HepG2 (cell line): ENCODE data around the gene COMMD7. TPM values are rescaled to one million over a fixed set of nuclear protein-coding genes. Genes with fewer than 3 reads are reported as not detected.

Experiments used
- KAT2B ChIP-seq: fragments of 150-350 bp; IDR thresholded peaks from 2 replicates; pipeline ENCODE4 v1.6.1; 2014; ENCODE audit warnings: low read depth, low read length, borderline replicate concordance
- TCF7 ChIP-seq: sonication (generic); IDR thresholded peaks from 2 replicates; pipeline ENCODE4 v1.6.1; 2016; ENCODE audit warnings: antibody characterized with exemption, low read depth
- ZNF124 ChIP-seq: sonication (generic); formaldehyde crosslinking; IDR thresholded peaks from 2 replicates; pipeline ENCODE4 v1.4.0; 2020; ENCODE audit warnings: missing genetic modification reagents
- ZNF567 ChIP-seq: sonication (generic); formaldehyde crosslinking; IDR thresholded peaks from 2 replicates; pipeline ENCODE4 v1.8.1; 2023; ENCODE audit warnings: mild to moderate bottlenecking, missing genetic modification reagents, borderline replicate concordance
- polyA plus RNA-seq, 8 experiments: library from polyadenylated mRNA; depleted of rRNA in 3 of 8; stranded (reverse) in 7 of 8; unstranded in 1 of 8; fragments of >200 nt; fragmentation: Illumina TruSeq in 4 of 8; extraction: Trizol in 4 of 8; gene quantifications; 2 replicates each; pipeline versions ENCODE4 v1.2.1 to v1.2.3, GENCODE V29; 2011 to 2016; ENCODE audit warnings: low read depth in 4 of 8, missing spikeins in 1 of 8, mixed read lengths in 1 of 8; ENCODE audit not compliant: insufficient read depth in 1 of 8
- total RNA-seq, 5 experiments: library from RNA; depleted of rRNA; stranded (reverse); fragments of >200 nt; fragmentation: Illumina TruSeq; extraction: Trizol; gene quantifications; 2 replicates each; pipeline ENCODE4 v1.2.3, GENCODE V29; 2016; ENCODE audit warnings: low read depth in 1 of 5
- TF ChIP-seq, protein P1 (sequence below): sonication (generic); formaldehyde crosslinking; IDR thresholded peaks from 2 replicates; pipeline ENCODE4 v1.4.0; 2020; ENCODE audit warnings: missing genetic modification reagents
- TF ChIP-seq, protein P2 (sequence below): sonication (generic); formaldehyde crosslinking; IDR thresholded peaks from 2 replicates; pipeline ENCODE4 v1.4.0; 2020; ENCODE audit warnings: mild to moderate bottlenecking, missing genetic modification reagents
- TF ChIP-seq, protein P3 (sequence below): IDR thresholded peaks from 2 replicates; pipeline ENCODE4 v1.6.1; 2016; ENCODE audit warnings: missing compliant biosample characterization, missing genetic modification reagents, borderline replicate concordance
- TF ChIP-seq, protein P4 (sequence below): fragments of 450-650 bp; IDR thresholded peaks from 2 replicates; pipeline ENCODE4 v1.6.1; 2016
- TF ChIP-seq, protein P5 (sequence below): sonication (generic); formaldehyde crosslinking; IDR thresholded peaks from 2 replicates; pipeline ENCODE4 v1.4.0; 2020; ENCODE audit warnings: missing genetic modification reagents

The COMMD7 gene
- total and polyA plus RNA-seq, 2 of the 13 experiments (the other 11 are each of a cell fraction or from before 2014, with no cell fraction given), result 42.1 to 53.3 TPM

DNA sequence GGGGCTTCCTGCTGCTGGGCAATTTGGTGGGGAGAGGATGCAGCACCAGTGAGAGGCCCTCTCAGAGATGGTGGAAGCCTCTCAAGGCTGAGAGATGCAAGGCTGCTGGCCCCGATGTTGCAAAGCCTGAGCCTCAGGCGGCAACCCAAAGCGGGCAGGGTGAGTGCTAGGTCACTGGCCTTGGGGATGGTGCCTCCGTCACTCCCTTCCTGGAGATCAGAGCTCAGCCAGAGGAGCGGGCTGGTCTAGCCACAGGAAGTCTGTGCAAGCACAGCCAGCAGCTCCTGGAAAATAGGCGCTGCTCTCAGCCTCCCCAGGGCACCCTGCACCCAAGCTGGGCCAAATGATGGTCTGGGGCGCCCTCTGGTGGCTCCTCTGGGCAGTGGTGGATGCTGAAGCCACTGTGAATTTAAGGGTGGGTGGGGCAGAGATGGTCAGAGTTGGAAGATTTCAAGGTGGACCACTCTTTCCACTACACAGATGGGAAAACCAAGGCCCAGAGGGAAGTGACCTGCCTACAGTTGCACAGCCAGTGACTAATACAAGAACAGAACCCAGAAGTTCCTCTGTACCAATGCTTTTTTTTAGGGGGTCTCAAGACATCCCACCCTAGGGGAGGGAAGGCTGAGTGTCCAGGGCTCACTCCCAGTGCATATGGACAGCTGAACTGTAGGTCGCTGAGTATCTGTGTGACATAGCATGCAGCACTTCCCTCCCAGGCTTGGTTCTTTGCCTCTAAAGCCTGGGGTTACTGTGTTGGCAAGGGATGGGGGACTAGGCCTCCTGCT lies 90.3 kb downstream of the COMMD7 start (continued):
- TF ChIP-seq, protein P1, sequence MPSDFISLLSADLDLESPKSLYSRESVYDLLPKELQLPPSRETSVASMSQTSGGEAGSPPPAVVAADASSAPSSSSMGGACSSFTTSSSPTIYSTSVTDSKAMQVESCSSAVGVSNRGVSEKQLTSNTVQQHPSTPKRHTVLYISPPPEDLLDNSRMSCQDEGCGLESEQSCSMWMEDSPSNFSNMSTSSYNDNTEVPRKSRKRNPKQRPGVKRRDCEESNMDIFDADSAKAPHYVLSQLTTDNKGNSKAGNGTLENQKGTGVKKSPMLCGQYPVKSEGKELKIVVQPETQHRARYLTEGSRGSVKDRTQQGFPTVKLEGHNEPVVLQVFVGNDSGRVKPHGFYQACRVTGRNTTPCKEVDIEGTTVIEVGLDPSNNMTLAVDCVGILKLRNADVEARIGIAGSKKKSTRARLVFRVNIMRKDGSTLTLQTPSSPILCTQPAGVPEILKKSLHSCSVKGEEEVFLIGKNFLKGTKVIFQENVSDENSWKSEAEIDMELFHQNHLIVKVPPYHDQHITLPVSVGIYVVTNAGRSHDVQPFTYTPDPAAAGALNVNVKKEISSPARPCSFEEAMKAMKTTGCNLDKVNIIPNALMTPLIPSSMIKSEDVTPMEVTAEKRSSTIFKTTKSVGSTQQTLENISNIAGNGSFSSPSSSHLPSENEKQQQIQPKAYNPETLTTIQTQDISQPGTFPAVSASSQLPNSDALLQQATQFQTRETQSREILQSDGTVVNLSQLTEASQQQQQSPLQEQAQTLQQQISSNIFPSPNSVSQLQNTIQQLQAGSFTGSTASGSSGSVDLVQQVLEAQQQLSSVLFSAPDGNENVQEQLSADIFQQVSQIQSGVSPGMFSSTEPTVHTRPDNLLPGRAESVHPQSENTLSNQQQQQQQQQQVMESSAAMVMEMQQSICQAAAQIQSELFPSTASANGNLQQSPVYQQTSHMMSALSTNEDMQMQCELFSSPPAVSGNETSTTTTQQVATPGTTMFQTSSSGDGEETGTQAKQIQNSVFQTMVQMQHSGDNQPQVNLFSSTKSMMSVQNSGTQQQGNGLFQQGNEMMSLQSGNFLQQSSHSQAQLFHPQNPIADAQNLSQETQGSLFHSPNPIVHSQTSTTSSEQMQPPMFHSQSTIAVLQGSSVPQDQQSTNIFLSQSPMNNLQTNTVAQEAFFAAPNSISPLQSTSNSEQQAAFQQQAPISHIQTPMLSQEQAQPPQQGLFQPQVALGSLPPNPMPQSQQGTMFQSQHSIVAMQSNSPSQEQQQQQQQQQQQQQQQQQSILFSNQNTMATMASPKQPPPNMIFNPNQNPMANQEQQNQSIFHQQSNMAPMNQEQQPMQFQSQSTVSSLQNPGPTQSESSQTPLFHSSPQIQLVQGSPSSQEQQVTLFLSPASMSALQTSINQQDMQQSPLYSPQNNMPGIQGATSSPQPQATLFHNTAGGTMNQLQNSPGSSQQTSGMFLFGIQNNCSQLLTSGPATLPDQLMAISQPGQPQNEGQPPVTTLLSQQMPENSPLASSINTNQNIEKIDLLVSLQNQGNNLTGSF, result 0 out of 2 replicates have a peak, but pooled peaks have one; percentile 64
- peak; percentile 95 for TF ChIP-seq ZNF567
- TF ChIP-seq, protein P2, sequence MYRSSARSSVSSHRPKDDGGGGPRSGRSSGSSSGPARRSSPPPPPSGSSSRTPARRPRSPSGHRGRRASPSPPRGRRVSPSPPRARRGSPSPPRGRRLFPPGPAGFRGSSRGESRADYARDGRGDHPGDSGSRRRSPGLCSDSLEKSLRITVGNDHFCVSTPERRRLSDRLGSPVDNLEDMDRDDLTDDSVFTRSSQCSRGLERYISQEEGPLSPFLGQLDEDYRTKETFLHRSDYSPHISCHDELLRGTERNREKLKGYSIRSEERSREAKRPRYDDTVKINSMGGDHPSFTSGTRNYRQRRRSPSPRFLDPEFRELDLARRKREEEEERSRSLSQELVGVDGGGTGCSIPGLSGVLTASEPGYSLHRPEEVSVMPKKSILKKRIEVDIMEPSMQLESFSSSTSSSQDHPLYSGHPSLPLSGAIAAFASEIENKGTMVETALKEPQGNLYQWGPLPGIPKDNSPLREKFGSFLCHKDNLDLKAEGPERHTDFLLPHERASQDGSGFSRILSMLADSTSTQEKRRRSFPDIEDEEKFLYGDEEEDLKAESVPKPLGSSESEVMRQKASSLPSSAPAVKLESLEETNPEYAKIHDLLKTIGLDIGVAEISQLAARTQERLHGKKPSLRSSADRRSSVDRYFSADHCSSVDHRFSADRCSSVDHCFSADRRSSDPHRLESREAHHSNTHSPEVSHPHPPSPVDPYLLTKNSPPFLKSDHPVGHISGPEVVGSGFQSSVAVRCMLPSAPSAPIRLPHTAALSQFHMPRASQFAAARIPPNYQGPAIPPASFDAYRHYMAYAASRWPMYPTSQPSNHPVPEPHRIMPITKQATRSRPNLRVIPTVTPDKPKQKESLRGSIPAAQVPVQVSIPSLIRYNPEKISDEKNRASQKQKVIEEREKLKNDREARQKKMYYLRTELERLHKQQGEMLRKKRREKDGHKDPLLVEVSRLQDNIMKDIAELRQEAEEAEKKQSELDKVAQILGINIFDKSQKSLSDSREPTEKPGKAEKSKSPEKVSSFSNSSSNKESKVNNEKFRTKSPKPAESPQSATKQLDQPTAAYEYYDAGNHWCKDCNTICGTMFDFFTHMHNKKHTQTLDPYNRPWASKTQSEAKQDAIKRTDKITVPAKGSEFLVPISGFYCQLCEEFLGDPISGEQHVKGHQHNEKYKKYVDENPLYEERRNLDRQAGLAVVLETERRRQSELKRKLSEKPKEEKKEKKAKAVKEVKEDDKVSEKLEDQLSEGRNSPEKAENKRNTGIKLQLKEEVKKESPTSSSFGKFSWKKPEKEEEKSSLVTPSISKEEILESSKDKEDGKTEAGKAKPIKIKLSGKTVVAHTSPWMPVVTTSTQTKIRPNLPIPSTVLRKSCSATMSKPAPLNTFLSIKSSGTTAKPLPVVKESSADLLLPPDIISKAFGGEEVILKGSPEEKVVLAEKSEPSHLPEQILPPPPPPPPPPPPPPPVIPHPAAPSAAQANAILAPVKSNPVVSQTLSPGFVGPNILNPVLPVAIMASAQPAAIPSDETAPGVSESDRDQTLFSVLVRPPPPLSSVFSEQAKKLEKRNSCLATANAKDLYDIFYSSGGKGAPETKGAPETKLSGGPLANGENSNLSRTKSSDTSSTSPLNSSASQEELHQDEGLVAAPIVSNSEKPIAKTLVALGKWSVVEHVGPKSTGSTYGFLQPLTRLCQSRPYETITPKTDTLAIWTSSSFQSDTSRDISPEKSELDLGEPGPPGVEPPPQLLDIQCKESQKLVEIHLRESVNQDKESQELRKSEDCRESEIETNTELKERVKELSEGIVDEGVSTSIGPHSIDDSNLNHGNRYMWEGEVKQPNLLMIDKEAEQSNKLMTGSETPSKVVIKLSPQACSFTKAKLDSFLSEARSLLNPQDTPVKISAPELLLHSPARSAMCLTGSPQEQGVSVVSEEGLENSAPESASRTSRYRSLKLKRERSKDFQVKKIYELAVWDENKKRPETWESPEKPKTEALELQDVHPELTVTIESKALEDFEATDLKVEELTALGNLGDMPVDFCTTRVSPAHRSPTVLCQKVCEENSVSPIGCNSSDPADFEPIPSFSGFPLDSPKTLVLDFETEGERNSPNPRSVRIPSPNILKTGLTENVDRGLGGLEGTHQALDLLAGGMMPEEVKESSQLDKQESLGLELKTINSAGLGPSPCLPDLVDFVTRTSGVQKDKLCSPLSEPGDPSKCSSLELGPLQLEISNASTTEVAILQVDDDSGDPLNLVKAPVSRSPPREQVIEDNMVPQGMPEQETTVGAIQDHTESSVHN (CRISPR knock-in tag), result no peak
- TF ChIP-seq, protein P3, sequence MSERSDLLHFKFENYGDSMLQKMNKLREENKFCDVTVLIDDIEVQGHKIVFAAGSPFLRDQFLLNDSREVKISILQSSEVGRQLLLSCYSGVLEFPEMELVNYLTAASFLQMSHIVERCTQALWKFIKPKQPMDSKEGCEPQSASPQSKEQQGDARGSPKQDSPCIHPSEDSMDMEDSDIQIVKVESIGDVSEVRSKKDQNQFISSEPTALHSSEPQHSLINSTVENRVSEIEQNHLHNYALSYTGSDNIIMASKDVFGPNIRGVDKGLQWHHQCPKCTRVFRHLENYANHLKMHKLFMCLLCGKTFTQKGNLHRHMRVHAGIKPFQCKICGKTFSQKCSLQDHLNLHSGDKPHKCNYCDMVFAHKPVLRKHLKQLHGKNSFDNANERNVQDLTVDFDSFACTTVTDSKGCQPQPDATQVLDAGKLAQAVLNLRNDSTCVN (CRISPR knock-in tag), result peak; percentile 80; the same call in 1 of the 2 replicates
- no peak for TF ChIP-seq KAT2B
- TF ChIP-seq, protein P4, sequence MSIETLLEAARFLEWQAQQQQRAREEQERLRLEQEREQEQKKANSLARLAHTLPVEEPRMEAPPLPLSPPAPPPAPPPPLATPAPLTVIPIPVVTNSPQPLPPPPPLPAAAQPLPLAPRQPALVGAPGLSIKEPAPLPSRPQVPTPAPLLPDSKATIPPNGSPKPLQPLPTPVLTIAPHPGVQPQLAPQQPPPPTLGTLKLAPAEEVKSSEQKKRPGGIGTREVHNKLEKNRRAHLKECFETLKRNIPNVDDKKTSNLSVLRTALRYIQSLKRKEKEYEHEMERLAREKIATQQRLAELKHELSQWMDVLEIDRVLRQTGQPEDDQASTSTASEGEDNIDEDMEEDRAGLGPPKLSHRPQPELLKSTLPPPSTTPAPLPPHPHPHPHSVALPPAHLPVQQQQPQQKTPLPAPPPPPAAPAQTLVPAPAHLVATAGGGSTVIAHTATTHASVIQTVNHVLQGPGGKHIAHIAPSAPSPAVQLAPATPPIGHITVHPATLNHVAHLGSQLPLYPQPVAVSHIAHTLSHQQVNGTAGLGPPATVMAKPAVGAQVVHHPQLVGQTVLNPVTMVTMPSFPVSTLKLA, result no peak
- TF ChIP-seq, protein P5, sequence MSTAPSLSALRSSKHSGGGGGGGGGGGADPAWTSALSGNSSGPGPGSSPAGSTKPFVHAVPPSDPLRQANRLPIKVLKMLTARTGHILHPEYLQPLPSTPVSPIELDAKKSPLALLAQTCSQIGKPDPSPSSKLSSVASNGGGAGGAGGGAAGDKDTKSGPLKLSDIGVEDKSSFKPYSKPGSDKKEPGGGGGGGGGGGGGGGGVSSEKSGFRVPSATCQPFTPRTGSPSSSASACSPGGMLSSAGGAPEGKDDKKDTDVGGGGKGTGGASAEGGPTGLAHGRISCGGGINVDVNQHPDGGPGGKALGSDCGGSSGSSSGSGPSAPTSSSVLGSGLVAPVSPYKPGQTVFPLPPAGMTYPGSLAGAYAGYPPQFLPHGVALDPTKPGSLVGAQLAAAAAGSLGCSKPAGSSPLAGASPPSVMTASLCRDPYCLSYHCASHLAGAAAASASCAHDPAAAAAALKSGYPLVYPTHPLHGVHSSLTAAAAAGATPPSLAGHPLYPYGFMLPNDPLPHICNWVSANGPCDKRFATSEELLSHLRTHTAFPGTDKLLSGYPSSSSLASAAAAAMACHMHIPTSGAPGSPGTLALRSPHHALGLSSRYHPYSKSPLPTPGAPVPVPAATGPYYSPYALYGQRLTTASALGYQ (CRISPR knock-in tag), result no peak
- no peak; the same call in 1 of the 2 replicates for TF ChIP-seq TCF7
- peak; percentile 91 for TF ChIP-seq ZNF124 (CRISPR knock-in tag)
